ENCODE data around the gene GAGE13.
A peak's percentile ranks its signal among the peaks of the same experiment; 100 is the strongest.
"Not testable (repeated sequence)": the region's sequence is repeated elsewhere in the genome, so short reads cannot be mapped to it uniquely, and the experiment has no call there.

The GAGE13 gene

GRCh38 chrX:49291615-49292337 lies 39.6 kb upstream of the GAGE13 start:
- TF ChIP-seq CTCF (IDR thresholded peaks at IDR 0.05; ENCODE audit: low read length, missing control alignments): peak; percentile 61
- H3K4me3 ChIP-seq (replicated peaks; ENCODE audit: low read depth, low read length): no peak overlapping the region
- DNase-seq (ENCODE audit: low read depth): peak; percentile 68

DNA sequence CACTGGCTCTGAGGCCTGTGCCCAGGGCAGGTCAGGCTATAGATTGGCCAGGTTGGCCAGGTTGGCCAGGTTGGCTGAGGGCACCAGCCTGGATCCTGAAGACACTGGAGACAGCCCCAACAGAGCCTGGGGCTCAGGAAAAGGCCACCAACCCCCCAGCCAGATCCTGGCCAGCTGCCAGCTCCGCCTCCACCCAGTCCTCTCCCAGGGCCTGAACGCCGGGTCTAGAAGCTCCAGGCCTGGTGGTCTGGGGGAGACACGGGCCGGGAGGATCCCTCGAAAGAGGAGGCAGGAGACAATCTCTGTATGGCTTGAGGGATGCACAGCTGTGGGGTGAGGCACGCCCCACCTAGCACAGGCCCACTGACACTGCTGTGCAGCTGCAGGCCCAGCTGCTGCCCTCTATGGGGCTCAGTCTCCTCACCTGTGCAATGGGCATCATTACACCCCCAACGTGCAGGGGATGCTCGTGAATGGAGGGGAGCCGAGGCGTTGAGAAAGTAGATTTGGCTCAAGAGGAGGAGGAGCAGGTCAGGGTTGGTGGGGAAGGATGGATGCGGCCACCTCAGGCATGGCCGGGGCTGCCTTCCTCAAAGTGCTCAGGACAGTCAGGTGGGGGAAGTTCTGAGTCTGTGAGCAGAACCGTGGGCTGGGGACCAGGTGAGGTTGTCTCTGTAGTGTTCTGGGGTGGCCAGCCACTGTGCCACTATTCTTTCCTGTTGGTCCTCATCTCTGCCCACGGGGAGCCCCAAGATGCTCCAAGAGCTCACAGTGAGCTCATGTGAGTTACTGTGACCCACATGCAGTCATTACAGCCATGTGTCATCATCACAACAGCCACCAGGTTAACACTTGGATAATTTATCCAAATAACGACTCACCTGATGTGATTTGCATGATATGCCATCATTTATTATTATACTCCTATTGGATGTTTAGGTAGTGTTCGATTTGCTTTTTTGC lies 38.7 kb upstream of the GAGE13 start:
- DNase-seq (ENCODE audit: low read depth): no peak
- no peak for TF ChIP-seq CTCF (IDR thresholded peaks at IDR 0.05; ENCODE audit: low read length, missing control alignments)
- no peak overlapping the region for H3K4me3 ChIP-seq (replicated peaks; ENCODE audit: low read depth, low read length)

GRCh38 chrX:49299293-49299692 lies 32.1 kb upstream of the GAGE13 start:
- DNase-seq (ENCODE audit: low read depth); H3K4me3 ChIP-seq (replicated peaks; ENCODE audit: low read depth, low read length): not testable (repeated sequence)

GRCh38 chrX:49300703-49301102 lies 30.7 kb upstream of the GAGE13 start:
- no peak for DNase-seq (ENCODE audit: low read depth)
- no peak for TF ChIP-seq CTCF (IDR thresholded peaks at IDR 0.05; ENCODE audit: low read length, missing control alignments)
- H3K4me3 ChIP-seq (replicated peaks; ENCODE audit: low read depth, low read length): no peak overlapping the region

DNA sequence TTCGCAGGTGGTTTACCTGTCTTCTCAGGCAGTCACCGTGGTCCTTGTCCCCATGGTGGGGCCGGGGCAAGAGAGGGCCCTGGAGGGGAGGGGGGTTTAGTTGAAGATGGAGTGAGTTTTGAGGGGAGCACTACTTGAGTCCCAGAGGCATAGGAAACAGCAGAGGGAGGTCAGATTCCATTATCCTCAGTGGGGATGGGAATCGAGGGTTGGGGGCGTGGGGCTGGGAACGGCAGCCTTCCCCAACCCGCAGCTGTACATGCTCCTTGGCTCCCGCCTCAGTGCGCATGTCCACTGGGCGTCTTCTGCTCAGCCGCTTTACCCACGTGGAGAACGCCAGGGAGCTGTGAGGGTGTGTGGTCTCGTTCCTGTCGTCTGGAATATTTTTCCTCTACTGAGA lies 28.0 kb upstream of the GAGE13 start, which contains the start of gene GAGE10:
Gene GAGE10, plus strand, starts transcription at position 301 of the 400 bp plus-strand sequence. CDS start 1,214 bp downstream, outside the sequence.
- no peak for DNase-seq (ENCODE audit: low read depth)
- no peak for TF ChIP-seq CTCF (IDR thresholded peaks at IDR 0.05; ENCODE audit: low read length, missing control alignments)
- no peak within 1 kb of the TSS for H3K4me3 ChIP-seq (replicated peaks; ENCODE audit: low read depth, low read length)

GRCh38 chrX:49307775-49308174 lies 23.6 kb upstream of the GAGE13 start:
- H3K4me3 ChIP-seq (replicated peaks; ENCODE audit: low read depth, low read length); DNase-seq (ENCODE audit: low read depth): not testable (repeated sequence)

GRCh38 chrX:49308604-49309269 lies 22.6 kb upstream of the GAGE13 start:
- TF ChIP-seq CTCF (IDR thresholded peaks at IDR 0.05; ENCODE audit: low read length, missing control alignments): no peak
- DNase-seq (ENCODE audit: low read depth): peak; percentile 44

More at GRCh38 chrX:49308604-49309269, 22.6 kb upstream of the GAGE13 start:
- peak overlapping the region; percentile 40 for H3K4me3 ChIP-seq (replicated peaks; ENCODE audit: low read depth, low read length)

Measured in fibroblast of pulmonary artery (primary cell).